ENCODE measurements around the gene MYRF. TPM values are rescaled to one million over a fixed set of nuclear protein-coding genes. Genes with fewer than 3 reads are reported as not detected.

The MYRF gene
- total RNA-seq, 3 donors from 2014 or later = 7.8 to 15.6 (median 10.2) TPM

GRCh38 chr11:61768376-61769076 lies 16.1 kb downstream of the MYRF start:
- DNase-seq = no peak
- H3K9me3 ChIP-seq = no peaks in the 10 kb centered on the region
- H3K4me1 ChIP-seq (ENCODE audit: low read depth) = no peaks in the 10 kb centered on the region
- no peak for ATAC-seq
- intact Hi-C loops (cut with DNase I, micrococcal nuclease) = no loop called here
- no peak overlapping the region for H3K4me3 ChIP-seq
- TF ChIP-seq, protein P1, sequence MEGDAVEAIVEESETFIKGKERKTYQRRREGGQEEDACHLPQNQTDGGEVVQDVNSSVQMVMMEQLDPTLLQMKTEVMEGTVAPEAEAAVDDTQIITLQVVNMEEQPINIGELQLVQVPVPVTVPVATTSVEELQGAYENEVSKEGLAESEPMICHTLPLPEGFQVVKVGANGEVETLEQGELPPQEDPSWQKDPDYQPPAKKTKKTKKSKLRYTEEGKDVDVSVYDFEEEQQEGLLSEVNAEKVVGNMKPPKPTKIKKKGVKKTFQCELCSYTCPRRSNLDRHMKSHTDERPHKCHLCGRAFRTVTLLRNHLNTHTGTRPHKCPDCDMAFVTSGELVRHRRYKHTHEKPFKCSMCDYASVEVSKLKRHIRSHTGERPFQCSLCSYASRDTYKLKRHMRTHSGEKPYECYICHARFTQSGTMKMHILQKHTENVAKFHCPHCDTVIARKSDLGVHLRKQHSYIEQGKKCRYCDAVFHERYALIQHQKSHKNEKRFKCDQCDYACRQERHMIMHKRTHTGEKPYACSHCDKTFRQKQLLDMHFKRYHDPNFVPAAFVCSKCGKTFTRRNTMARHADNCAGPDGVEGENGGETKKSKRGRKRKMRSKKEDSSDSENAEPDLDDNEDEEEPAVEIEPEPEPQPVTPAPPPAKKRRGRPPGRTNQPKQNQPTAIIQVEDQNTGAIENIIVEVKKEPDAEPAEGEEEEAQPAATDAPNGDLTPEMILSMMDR (IDR thresholded peaks at IDR 0.05) = no peak
- H3K36me3 ChIP-seq (ENCODE audit: low read depth) = no peaks in the 10 kb centered on the region

GRCh38 chr11:61769169-61769920 lies 16.9 kb downstream of the MYRF start:
- Histone ChIP-seq H3K4me1 (ENCODE audit: low read depth) (no peaks in the 10 kb centered on the region), H3K4me3 (no peak overlapping the region), H3K9me3 (no peaks in the 10 kb centered on the region), H3K36me3 (ENCODE audit: low read depth) (no peaks in the 10 kb centered on the region)
- DNase-seq (no peak), ATAC-seq (no peak)
- intact Hi-C loops (cut with DNase I, micrococcal nuclease) = no loop called here
- TF ChIP-seq, protein P1 (IDR thresholded peaks at IDR 0.05) = no peak

- peak in 1 of 3 donors; percentile 35 for DNase-seq
- no peak for ATAC-seq
These were observed 17.7 kb downstream of the MYRF start for GRCh38 chr11:61769946-61770683.

GRCh38 chr11:61771195-61771894 lies 18.9 kb downstream of the MYRF start:
- Histone ChIP-seq H3K4me1 (ENCODE audit: low read depth) (no peaks in the 10 kb centered on the region), H3K36me3 (ENCODE audit: low read depth) (no peaks in the 10 kb centered on the region), H3K4me3 (no peak overlapping the region), H3K9me3 (no peaks in the 10 kb centered on the region)
- intact Hi-C loops (cut with DNase I, micrococcal nuclease) = no loop called here
- DNase-seq (peak in 1 of 3 donors; percentile 27), ATAC-seq (no peak)
- TF ChIP-seq, protein P1 (IDR thresholded peaks at IDR 0.05) = no peak

More at GRCh38 chr11:61769946-61770683, 17.7 kb downstream of the MYRF start:
- Histone ChIP-seq H3K36me3 (ENCODE audit: low read depth) (no peaks in the 10 kb centered on the region), H3K4me1 (ENCODE audit: low read depth) (no peaks in the 10 kb centered on the region), H3K9me3 (no peaks in the 10 kb centered on the region), H3K4me3 (no peak overlapping the region)
- intact Hi-C loops (cut with DNase I, micrococcal nuclease) = no loop called here
- TF ChIP-seq, protein P1 (IDR thresholded peaks at IDR 0.05) = no peak

DNA sequence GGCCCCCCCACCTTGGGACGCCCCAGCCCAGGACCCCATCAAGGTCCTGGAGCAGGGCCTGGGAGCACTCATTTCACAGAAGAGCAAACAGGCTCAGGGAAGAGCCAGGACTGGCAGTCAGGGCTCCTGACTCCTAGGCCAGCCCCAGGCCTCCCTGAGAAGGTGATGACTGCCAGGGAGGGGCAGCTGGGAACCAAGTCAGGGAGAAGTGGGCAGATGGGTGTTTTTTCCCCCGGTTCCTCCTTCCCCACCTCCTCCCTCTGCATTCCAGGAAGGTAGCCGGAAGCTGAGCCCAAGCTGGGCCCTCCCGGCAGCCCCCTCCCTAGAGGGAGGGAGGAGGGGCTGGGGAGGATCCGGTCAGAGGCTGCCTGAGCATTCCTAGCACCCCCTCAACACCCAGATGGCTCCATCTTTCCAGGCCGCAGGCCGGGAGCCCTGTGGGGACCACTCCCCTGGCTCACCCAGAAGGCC lies 19.6 kb downstream of the MYRF start:
- ATAC-seq (no peak), DNase-seq (no peak)
- Histone ChIP-seq H3K4me1 (ENCODE audit: low read depth) (no peaks in the 10 kb centered on the region), H3K4me3 (no peak overlapping the region), H3K9me3 (no peaks in the 10 kb centered on the region), H3K36me3 (ENCODE audit: low read depth) (no peaks in the 10 kb centered on the region)
- intact Hi-C loops (cut with DNase I, micrococcal nuclease) = no loop called here
- TF ChIP-seq, protein P1 (IDR thresholded peaks at IDR 0.05) = no peak

All from mucosa of descending colon (tissue), 3 donors.